GM18873 (cell line): ENCODE data around the gene INPP1.
"Not testable (repeated sequence)": the region's sequence is repeated elsewhere in the genome, so short reads cannot be mapped to it uniquely, and the experiment has no call there.

Experiments
- ATAC-seq: cut with Tn5 transposase; IDR thresholded peaks from one replicate; pipeline ENCODE4 v1.9.1; 2021; ENCODE audit warnings: mild to moderate bottlenecking, moderate library complexity, moderate number of reproducible peaks; ENCODE audit not compliant: unreplicated experiment, low FRiP score

The INPP1 gene

GRCh38 chr2:190358655-190359448, 15.5 kb downstream of the INPP1 start:
- ATAC-seq = not testable (repeated sequence)

- ATAC-seq = no peak
Observed at GRCh38 chr2:190360561-190360960, 17.2 kb downstream of the INPP1 start.

GRCh38 chr2:190360965-190361364, 17.6 kb downstream of the INPP1 start:
- ATAC-seq = no peak

- ATAC-seq = no peak
Observed at GRCh38 chr2:190361572-190361971, 18.2 kb downstream of the INPP1 start.

- no peak for ATAC-seq
Observed at GRCh38 chr2:190362894-190363293, 19.5 kb downstream of the INPP1 start.

GRCh38 chr2:190365499-190366204, 22.3 kb downstream of the INPP1 start:
- ATAC-seq = no peak

GRCh38 chr2:190366248-190366753, 22.9 kb downstream of the INPP1 start:
- ATAC-seq = no peak

- ATAC-seq = no peak
Observed at GRCh38 chr2:190367091-190367490, 23.7 kb downstream of the INPP1 start.

GRCh38 chr2:190369635-190370034, 26.2 kb downstream of the INPP1 start:
- ATAC-seq = no peak

- no peak for ATAC-seq
Observed at GRCh38 chr2:190376083-190376482, 32.7 kb downstream of the INPP1 start.

GRCh38 chr2:190376591-190377245, 33.3 kb downstream of the INPP1 start:
- ATAC-seq = no peak

GRCh38 chr2:190378880-190379237, 35.5 kb downstream of the INPP1 start:
- ATAC-seq = no peak

- ATAC-seq = no peak
Observed at GRCh38 chr2:190379249-190379964, 36.0 kb downstream of the INPP1 start.

- no peak for ATAC-seq
Observed at GRCh38 chr2:190380962-190381412, 37.6 kb downstream of the INPP1 start.

GRCh38 chr2:190382851-190383250, 39.5 kb downstream of the INPP1 start:
- peak; percentile 74 for ATAC-seq

GRCh38 chr2:190387422-190387821, 44.0 kb downstream of the INPP1 start:
- ATAC-seq = no peak

GRCh38 chr2:190396271-190396670, 52.9 kb downstream of the INPP1 start:
- no peak for ATAC-seq

- no peak for ATAC-seq
Observed at GRCh38 chr2:190402986-190403603, 59.7 kb downstream of the INPP1 start.

GRCh38 chr2:190404487-190404886, 61.1 kb downstream of the INPP1 start:
- ATAC-seq = no peak

GRCh38 chr2:190405070-190405469, 61.7 kb downstream of the INPP1 start:
- ATAC-seq = no peak
